H1 (cell line): ENCODE measurements around the gene SNX27. TPM values are rescaled to one million over a fixed set of nuclear protein-coding genes. Genes with fewer than 3 reads are reported as not detected.

Experiments used
- BRCA1 ChIP-seq: IDR thresholded peaks from 2 replicates; pipeline ENCODE4 v1.6.1; 2012; ENCODE audit warnings: low read depth, low read length, improper control_type of control experiment
- CBX5 ChIP-seq: fragments of 300-800, 300-1000 bp; sonication (generic); IDR thresholded peaks from 2 replicates; pipeline ENCODE4 v1.7.1; 2016; ENCODE audit warnings: antibody characterized with exemption, low read length, low read depth
- CHD7 ChIP-seq: fragments of 300-600 bp; sonication (generic); IDR thresholded peaks from 2 replicates; pipeline ENCODE4 v1.7.1; 2012; ENCODE audit warnings: low read length, moderate library complexity, mild to moderate bottlenecking, inconsistent platforms; ENCODE audit not compliant: insufficient replicate concordance
- KDM1A ChIP-seq: fragments of 200-600, 300-600 bp; sonication (generic); IDR thresholded peaks from 2 replicates; pipeline ENCODE4 v1.7.1; 2016; ENCODE audit warnings: mild to moderate bottlenecking, low read length, borderline replicate concordance
- polyA plus RNA-seq, 7 experiments: library from polyadenylated mRNA; depleted of rRNA in 3 of 7; stranded (reverse) in 5 of 7; unstranded in 2 of 7; fragments of >200 nt in 5 of 7; fragments of 200-250 nt in 2 of 7; gene quantifications; 1 replicate in 5 of 7; 2 replicates in 1 of 7; 4 replicates in 1 of 7; pipeline versions ENCODE4 v1.2.1 to v1.2.3, GENCODE V29; 2011 to 2013; ENCODE audit warnings: missing spikeins in 2 of 7, mixed read lengths in 2 of 7
- total RNA-seq: library from RNA; stranded (reverse); fragmentation: NEBNext Ultra II Directional; extraction: Animal tissue kit (Norgen Biotek cat#: 25700); gene quantifications from 2 replicates; pipeline ENCODE4 v1.2.1, GENCODE V29; 2021

The SNX27 gene
- total and polyA plus RNA-seq, 2 of the 8 experiments (the other 6 are each of a cell fraction or from before 2014, with no cell fraction given): 23.4 to 65.4 TPM

GRCh38 chr1:151703813-151704212, 92.0 kb downstream of the SNX27 start (continued):
- no peak for TF ChIP-seq KDM1A
- TF ChIP-seq CBX5: no peak
- no peak for TF ChIP-seq BRCA1
- TF ChIP-seq CHD7: no peak
